HepG2 (cell line): ENCODE measurements around the gene MMP24OS. TPM values are rescaled to one million over a fixed set of nuclear protein-coding genes. Genes with fewer than 3 reads are reported as not detected.

Experiments used
- EEA1 ChIP-seq: sonication (generic); formaldehyde crosslinking; IDR thresholded peaks from 2 replicates; pipeline ENCODE4 v1.5.1; 2020; ENCODE audit warnings: mild to moderate bottlenecking, missing genetic modification reagents, borderline replicate concordance
- ELF1 ChIP-seq: sonication (generic); formaldehyde crosslinking; IDR thresholded peaks from 2 replicates; pipeline ENCODE4 v1.4.0; 2020; ENCODE audit warnings: missing genetic modification reagents
- GFI1 ChIP-seq: sonication (generic); formaldehyde crosslinking; IDR thresholded peaks from 2 replicates; pipeline ENCODE4 v1.5.0; 2020; ENCODE audit warnings: missing genetic modification reagents, mild to moderate bottlenecking, borderline replicate concordance
- HOXA7 ChIP-seq: sonication (generic); formaldehyde crosslinking; IDR thresholded peaks from 2 replicates; pipeline ENCODE4 v1.8.1; 2022; ENCODE audit warnings: mild to moderate bottlenecking, missing genetic modification reagents, moderate library complexity
- ISX ChIP-seq: sonication (generic); formaldehyde crosslinking; conservative IDR thresholded peaks from 2 replicates; pipeline ENCODE4 v1.5.0; 2020; ENCODE audit warnings: missing genetic modification reagents
- KDM5A ChIP-seq: fragments of 200-600 bp; sonication (generic); IDR thresholded peaks from 2 replicates; pipeline ENCODE4 v1.7.0; 2018; ENCODE audit warnings: antibody characterized with exemption, mild to moderate bottlenecking, low read length, borderline replicate concordance
- NFE2 ChIP-seq: sonication (generic); formaldehyde crosslinking; IDR thresholded peaks from 2 replicates; pipeline ENCODE4 v1.4.0; 2020; ENCODE audit warnings: missing genetic modification reagents
- NFE2L1 ChIP-seq: sonication (generic); formaldehyde crosslinking; IDR thresholded peaks from 2 replicates; pipeline ENCODE4 v1.4.0; 2020; ENCODE audit warnings: missing genetic modification reagents, mild to moderate bottlenecking, borderline replicate concordance
- NFYB ChIP-seq: sonication (generic); formaldehyde crosslinking; IDR thresholded peaks from 2 replicates; pipeline ENCODE4 v1.4.0; 2020; ENCODE audit warnings: missing genetic modification reagents
- PAWR ChIP-seq: sonication (generic); formaldehyde crosslinking; IDR thresholded peaks from 2 replicates; pipeline ENCODE4 v1.4.0; 2020; ENCODE audit warnings: missing genetic modification reagents, mild to moderate bottlenecking, borderline replicate concordance
- POLR2A ChIP-seq, 2 experiments: IDR thresholded peaks; 2 replicates each; pipeline ENCODE4 v1.6.1; 2011; ENCODE audit warnings: low read depth in 2 of 2, low read length in 2 of 2, mild to moderate bottlenecking in 1 of 2, moderate library complexity in 1 of 2; ENCODE audit not compliant: insufficient read depth in 1 of 2
- TOE1 ChIP-seq: sonication (generic); formaldehyde crosslinking; IDR thresholded peaks from 2 replicates; pipeline ENCODE4 v1.4.0; 2020; ENCODE audit warnings: mild to moderate bottlenecking, missing genetic modification reagents
- ZNF33A ChIP-seq: sonication (generic); formaldehyde crosslinking; IDR thresholded peaks from 2 replicates; pipeline ENCODE4 v1.5.1; 2020; ENCODE audit warnings: missing genetic modification reagents, mild to moderate bottlenecking, moderate library complexity, borderline replicate concordance
- ZZZ3 ChIP-seq: sonication (generic); formaldehyde crosslinking; IDR thresholded peaks from 2 replicates; pipeline ENCODE4 v1.4.0; 2020; ENCODE audit warnings: missing genetic modification reagents, mild to moderate bottlenecking, borderline replicate concordance
- polyA plus RNA-seq, 8 experiments: library from polyadenylated mRNA; depleted of rRNA in 3 of 8; stranded (reverse) in 7 of 8; unstranded in 1 of 8; fragments of >200 nt; fragmentation: Illumina TruSeq in 4 of 8; extraction: Trizol in 4 of 8; gene quantifications; 2 replicates each; pipeline versions ENCODE4 v1.2.1 to v1.2.3, GENCODE V29; 2011 to 2016; ENCODE audit warnings: low read depth in 4 of 8, missing spikeins in 1 of 8, mixed read lengths in 1 of 8; ENCODE audit not compliant: insufficient read depth in 1 of 8
- total RNA-seq, 5 experiments: library from RNA; depleted of rRNA; stranded (reverse); fragments of >200 nt; fragmentation: Illumina TruSeq; extraction: Trizol; gene quantifications; 2 replicates each; pipeline ENCODE4 v1.2.3, GENCODE V29; 2016; ENCODE audit warnings: low read depth in 1 of 5
- TF ChIP-seq, protein P1 (sequence below): sonication (generic); formaldehyde crosslinking; IDR thresholded peaks from 2 replicates; pipeline ENCODE4 v1.4.0; 2020; ENCODE audit warnings: mild to moderate bottlenecking, missing genetic modification reagents, borderline replicate concordance
- TF ChIP-seq, protein P2 (sequence below): sonication (generic); formaldehyde crosslinking; IDR thresholded peaks from 2 replicates; pipeline ENCODE4 v1.9.0; 2021; ENCODE audit warnings: missing genetic modification reagents, borderline replicate concordance
- TF ChIP-seq, protein P3 (sequence below): sonication (generic); formaldehyde crosslinking; IDR thresholded peaks from 2 replicates; pipeline ENCODE4 v1.8.0; 2022; ENCODE audit warnings: mild to moderate bottlenecking, missing genetic modification reagents; ENCODE audit not compliant: insufficient replicate concordance

Gene MMP24OS
- total and polyA plus RNA-seq, 2 of the 13 experiments (the other 11 are each of a cell fraction or from before 2014, with no cell fraction given), result 6.0 to 8.5 TPM

DNA sequence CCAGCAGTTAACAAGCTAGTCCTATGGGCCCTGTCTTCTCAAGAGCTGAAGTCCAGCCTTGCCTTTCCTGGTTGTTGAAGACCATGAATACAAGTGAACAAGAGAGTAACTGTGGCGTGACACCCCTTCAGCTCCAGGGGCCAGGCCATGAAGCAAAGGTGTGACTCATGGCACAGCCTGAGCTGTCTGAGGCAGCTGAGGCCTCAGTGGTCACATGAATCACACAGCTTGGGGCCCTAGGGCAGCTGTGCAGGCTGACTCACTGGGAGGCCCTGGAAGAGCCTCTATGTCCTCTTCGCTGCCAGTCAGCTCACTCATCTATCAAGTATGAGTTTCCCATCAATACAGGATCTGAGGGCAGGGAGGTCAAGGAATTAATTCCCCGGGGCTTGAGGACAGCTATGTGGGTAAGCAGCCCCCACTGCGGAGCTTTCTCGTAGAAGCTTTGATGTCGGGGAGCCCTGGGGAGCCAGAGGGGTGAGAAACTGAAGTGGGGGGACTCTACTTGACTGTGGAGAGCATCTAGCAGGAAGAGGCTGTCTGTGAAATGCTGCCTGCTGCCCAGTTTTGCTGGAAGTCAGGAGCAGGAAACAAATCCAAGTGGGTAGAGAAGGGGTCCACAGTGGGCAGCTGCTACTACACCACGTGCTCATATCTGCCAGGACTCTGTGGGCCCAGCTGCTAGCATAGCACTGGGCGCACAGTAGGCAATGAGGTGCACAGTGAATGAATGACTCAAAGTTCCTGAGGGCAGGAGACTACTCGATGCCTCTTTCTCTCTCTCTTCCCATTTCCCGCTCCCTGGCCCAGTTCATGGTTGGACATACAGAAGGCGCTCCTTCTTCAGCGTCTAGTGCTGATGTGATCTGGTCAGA lies 28.0 kb upstream of the MMP24OS start (continued):
- TF ChIP-seq, protein P1, sequence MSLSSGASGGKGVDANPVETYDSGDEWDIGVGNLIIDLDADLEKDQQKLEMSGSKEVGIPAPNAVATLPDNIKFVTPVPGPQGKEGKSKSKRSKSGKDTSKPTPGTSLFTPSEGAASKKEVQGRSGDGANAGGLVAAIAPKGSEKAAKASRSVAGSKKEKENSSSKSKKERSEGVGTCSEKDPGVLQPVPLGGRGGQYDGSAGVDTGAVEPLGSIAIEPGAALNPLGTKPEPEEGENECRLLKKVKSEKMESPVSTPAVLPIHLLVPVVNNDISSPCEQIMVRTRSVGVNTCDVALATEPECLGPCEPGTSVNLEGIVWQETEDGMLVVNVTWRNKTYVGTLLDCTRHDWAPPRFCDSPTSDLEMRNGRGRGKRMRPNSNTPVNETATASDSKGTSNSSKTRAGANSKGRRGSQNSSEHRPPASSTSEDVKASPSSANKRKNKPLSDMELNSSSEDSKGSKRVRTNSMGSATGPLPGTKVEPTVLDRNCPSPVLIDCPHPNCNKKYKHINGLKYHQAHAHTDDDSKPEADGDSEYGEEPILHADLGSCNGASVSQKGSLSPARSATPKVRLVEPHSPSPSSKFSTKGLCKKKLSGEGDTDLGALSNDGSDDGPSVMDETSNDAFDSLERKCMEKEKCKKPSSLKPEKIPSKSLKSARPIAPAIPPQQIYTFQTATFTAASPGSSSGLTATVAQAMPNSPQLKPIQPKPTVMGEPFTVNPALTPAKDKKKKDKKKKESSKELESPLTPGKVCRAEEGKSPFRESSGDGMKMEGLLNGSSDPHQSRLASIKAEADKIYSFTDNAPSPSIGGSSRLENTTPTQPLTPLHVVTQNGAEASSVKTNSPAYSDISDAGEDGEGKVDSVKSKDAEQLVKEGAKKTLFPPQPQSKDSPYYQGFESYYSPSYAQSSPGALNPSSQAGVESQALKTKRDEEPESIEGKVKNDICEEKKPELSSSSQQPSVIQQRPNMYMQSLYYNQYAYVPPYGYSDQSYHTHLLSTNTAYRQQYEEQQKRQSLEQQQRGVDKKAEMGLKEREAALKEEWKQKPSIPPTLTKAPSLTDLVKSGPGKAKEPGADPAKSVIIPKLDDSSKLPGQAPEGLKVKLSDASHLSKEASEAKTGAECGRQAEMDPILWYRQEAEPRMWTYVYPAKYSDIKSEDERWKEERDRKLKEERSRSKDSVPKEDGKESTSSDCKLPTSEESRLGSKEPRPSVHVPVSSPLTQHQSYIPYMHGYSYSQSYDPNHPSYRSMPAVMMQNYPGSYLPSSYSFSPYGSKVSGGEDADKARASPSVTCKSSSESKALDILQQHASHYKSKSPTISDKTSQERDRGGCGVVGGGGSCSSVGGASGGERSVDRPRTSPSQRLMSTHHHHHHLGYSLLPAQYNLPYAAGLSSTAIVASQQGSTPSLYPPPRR (CRISPR knock-in tag), result peak; percentile 33; the same call in 1 of the 2 replicates
- TF ChIP-seq NFYB (CRISPR knock-in tag) (0 out of 2 replicates have a peak, but pooled peaks have one; percentile 26), NFE2L1 (CRISPR knock-in tag) (no peak), GFI1 (CRISPR knock-in tag) (no peak), TOE1 (no peak), EEA1 (CRISPR knock-in tag) (no peak), HOXA7 (no peak), KDM5A (no peak), PAWR (CRISPR knock-in tag) (no peak), ISX (CRISPR knock-in tag) (no peak), ZZZ3 (CRISPR knock-in tag) (peak; percentile 41; the same call in 1 of the 2 replicates), NFE2 (CRISPR knock-in tag) (peak; percentile 64; the same call in 1 of the 2 replicates), ZNF33A (no peak), ELF1 (CRISPR knock-in tag) (peak; percentile 23; the same call in 1 of the 2 replicates), POLR2A (IDR thresholded peaks at IDR 0.05; ENCODE audit: insufficient read depth in 1 of 2, low read depth in 2 of 2, low read length in 2 of 2) (no peak)
- TF ChIP-seq, protein P2, sequence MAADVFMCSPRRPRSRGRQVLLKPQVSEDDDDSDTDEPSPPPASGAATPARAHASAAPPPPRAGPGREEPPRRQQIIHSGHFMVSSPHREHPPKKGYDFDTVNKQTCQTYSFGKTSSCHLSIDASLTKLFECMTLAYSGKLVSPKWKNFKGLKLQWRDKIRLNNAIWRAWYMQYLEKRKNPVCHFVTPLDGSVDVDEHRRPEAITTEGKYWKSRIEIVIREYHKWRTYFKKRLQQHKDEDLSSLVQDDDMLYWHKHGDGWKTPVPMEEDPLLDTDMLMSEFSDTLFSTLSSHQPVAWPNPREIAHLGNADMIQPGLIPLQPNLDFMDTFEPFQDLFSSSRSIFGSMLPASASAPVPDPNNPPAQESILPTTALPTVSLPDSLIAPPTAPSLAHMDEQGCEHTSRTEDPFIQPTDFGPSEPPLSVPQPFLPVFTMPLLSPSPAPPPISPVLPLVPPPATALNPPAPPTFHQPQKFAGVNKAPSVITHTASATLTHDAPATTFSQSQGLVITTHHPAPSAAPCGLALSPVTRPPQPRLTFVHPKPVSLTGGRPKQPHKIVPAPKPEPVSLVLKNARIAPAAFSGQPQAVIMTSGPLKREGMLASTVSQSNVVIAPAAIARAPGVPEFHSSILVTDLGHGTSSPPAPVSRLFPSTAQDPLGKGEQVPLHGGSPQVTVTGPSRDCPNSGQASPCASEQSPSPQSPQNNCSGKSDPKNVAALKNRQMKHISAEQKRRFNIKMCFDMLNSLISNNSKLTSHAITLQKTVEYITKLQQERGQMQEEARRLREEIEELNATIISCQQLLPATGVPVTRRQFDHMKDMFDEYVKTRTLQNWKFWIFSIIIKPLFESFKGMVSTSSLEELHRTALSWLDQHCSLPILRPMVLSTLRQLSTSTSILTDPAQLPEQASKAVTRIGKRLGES (CRISPR knock-in tag), result no peak
- TF ChIP-seq, protein P3, sequence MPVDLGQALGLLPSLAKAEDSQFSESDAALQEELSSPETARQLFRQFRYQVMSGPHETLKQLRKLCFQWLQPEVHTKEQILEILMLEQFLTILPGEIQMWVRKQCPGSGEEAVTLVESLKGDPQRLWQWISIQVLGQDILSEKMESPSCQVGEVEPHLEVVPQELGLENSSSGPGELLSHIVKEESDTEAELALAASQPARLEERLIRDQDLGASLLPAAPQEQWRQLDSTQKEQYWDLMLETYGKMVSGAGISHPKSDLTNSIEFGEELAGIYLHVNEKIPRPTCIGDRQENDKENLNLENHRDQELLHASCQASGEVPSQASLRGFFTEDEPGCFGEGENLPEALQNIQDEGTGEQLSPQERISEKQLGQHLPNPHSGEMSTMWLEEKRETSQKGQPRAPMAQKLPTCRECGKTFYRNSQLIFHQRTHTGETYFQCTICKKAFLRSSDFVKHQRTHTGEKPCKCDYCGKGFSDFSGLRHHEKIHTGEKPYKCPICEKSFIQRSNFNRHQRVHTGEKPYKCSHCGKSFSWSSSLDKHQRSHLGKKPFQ (CRISPR knock-in tag), result no peak
